ENCODE data around the gene CTCFL. TPM values are rescaled to one million over a fixed set of nuclear protein-coding genes. Genes with fewer than 3 reads are reported as not detected.
A peak's percentile ranks its signal among the peaks of the same experiment; 100 is the strongest.

Gene CTCFL
- total and polyA plus RNA-seq, 2 of the 13 experiments (the other 11 are each of a cell fraction or from before 2014, with no cell fraction given) = 0.04 TPM; not detected in 1

- no peak for TF ChIP-seq ZNF710 (CRISPR knock-in tag; IDR thresholded peaks at IDR 0.05; ENCODE audit: borderline replicate concordance)
- TF ChIP-seq CSRNP2 (CRISPR knock-in tag; conservative IDR thresholded peaks at IDR 0.05; ENCODE audit: low read depth) = no peak
- TF ChIP-seq HMG20B (CRISPR knock-in tag; conservative IDR thresholded peaks at IDR 0.05) = no peak
- no peak for TF ChIP-seq TFE3 (CRISPR knock-in tag; IDR thresholded peaks at IDR 0.05)
- TF ChIP-seq GATAD2A (CRISPR knock-in tag; IDR thresholded peaks at IDR 0.05) = no peak
- TF ChIP-seq ZNF616 (CRISPR knock-in tag; IDR thresholded peaks at IDR 0.05; ENCODE audit: low read depth) = peak; percentile 46; the same call in 1 of the 2 replicates
- TF ChIP-seq ZNF337 (CRISPR knock-in tag; IDR thresholded peaks at IDR 0.05; ENCODE audit: borderline replicate concordance, low read depth) = peak; percentile 8; the same call in 1 of the 2 replicates
- no peak for TF ChIP-seq ZSCAN9 (CRISPR knock-in tag; IDR thresholded peaks at IDR 0.05; ENCODE audit: borderline replicate concordance)
- peak; percentile 14; the same call in 1 of the 2 replicates for TF ChIP-seq ZNF430 (CRISPR knock-in tag; IDR thresholded peaks at IDR 0.05)
- 0 out of 4 replicates have a peak, but pooled peaks of 1 of the 2 experiments have one; percentile 23 for TF ChIP-seq REST (IDR thresholded peaks at IDR 0.05; ENCODE audit: borderline replicate concordance in 1 of 2, low read depth in 1 of 2, low read length in 2 of 2)
- no peak for TF ChIP-seq ZNF850 (CRISPR knock-in tag; conservative IDR thresholded peaks at IDR 0.05)
- TF ChIP-seq SIN3A (IDR thresholded peaks at IDR 0.05; ENCODE audit: borderline replicate concordance, low read depth, low read length) = peak; percentile 51; the same call in 1 of the 2 replicates
- TF ChIP-seq TEAD3 (CRISPR knock-in tag; optimal IDR thresholded peaks at IDR 0.05; ENCODE audit: borderline replicate concordance) = no peak
- no peak for TF ChIP-seq ZNF781 (CRISPR knock-in tag; IDR thresholded peaks at IDR 0.05; ENCODE audit: borderline replicate concordance, not compliant biosample characterization)
- TF ChIP-seq ZNF224 (CRISPR knock-in tag; IDR thresholded peaks at IDR 0.05) = no peak
Observed at GRCh38 chr20:57567471-57568079, 42.6 kb upstream of the CTCFL start (continued).
